Natural killer cell treated with Interleukin-12 subunit alpha and Interleukin-12 subunit beta and Interleukin-15 and Interleukin-18, amount 100 ng/mL, for 72 hours (primary cell): ENCODE measurements around the gene PDCD1. TPM values are rescaled to one million over a fixed set of nuclear protein-coding genes. Genes with fewer than 3 reads are reported as not detected.

Experiments used
- ATAC-seq, 2 donors: fragments of 150-1000 bp; cut with Tn5 transposase in 1 of 2; sonication (Bioruptor Pico), chemical (Tn5 transposase) in 1 of 2; 2 replicates each; pipeline ENCODE4 v1.10.0; 2021
- DNase-seq: peaks from one replicate; pipeline ENCODE4 v3.0.0; 2022; ENCODE audit warnings: low spot score
- H3K27ac Mint-ChIP-seq, 2 donors: 1 replicate in 1 of 2; 2 replicates in 1 of 2; pipeline ENCODE4 v1.8.0; 2022; ENCODE audit warnings: mixed read lengths in 2 of 2, mild to moderate bottlenecking in 1 of 2, moderate library complexity in 1 of 2
- H3K27me3 Mint-ChIP-seq, 2 donors: 1 replicate in 1 of 2; 2 replicates in 1 of 2; pipeline ENCODE4 v1.8.0; 2022; ENCODE audit warnings: mixed read lengths in 2 of 2
- H3K36me3 Mint-ChIP-seq: one replicate; pipeline ENCODE4 v1.8.0; 2022; ENCODE audit warnings: mixed read lengths
- H3K4me1 Mint-ChIP-seq, 2 donors: 1 replicate in 1 of 2; 2 replicates in 1 of 2; pipeline ENCODE4 v1.8.0; 2022; ENCODE audit warnings: low read depth in 2 of 2, mixed read lengths in 2 of 2, mild to moderate bottlenecking in 1 of 2
- H3K4me3 Mint-ChIP-seq: one replicate; pipeline ENCODE4 v1.8.0; 2022; ENCODE audit warnings: mixed read lengths
- H3K9me3 Mint-ChIP-seq: 2 replicates; pipeline ENCODE4 v1.8.0; 2022; ENCODE audit warnings: mixed read lengths
- total RNA-seq, 2 donors: library from RNA; stranded (reverse); gene quantifications; one replicate each; pipeline ENCODE4 v1.2.3, GENCODE V29; 2022

Gene PDCD1
- total RNA-seq, 2 donors from 2014 or later, result 0.78 to 0.89 TPM

DNA sequence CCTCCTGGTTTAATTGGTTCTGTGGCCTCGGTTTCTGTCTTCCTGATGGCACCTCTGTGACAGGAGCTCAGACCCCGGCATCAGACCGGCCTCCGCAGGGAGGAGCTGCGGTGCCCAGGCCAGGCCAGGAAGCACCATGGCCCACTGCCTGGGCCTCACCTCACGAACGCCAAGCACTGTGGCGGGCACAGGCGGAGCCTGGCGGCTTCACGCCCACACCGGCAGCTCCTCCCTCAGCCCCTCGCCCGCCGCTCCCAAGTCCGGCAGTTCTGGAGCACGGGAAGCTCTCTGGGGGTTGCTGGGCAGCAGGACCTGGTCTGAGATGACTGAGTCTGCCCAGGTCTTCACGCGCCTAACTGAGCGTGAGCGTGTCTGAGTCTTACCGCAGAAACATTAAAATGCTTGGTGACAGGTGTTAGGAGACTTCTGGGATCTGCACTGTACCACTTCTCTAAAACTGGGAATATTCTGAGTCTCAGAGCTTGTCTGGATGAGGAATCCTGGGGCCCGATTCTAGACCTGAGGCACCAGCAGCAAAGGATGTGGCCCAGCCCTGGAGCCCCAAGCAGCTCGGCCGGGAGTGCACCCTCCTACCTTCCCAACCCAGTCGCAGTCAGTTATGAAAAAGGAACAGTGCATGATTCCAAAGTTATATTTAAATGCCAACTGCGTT is 32.8 kb upstream of the PDCD1 start:
- H3K9me3 Mint-ChIP-seq, result no peaks in the 10 kb centered on the region
- DNase-seq (no peak), ATAC-seq (no peak)
- H3K27ac Mint-ChIP-seq, result no peak overlapping the region
- no peak overlapping the region for H3K4me3 Mint-ChIP-seq
- no peaks in the 10 kb centered on the region for H3K27me3 Mint-ChIP-seq
- peaks cover 5 to 6% of the 10 kb centered on the region in 2 donors for H3K4me1 Mint-ChIP-seq
- H3K36me3 Mint-ChIP-seq, result no peaks in the 10 kb centered on the region

DNA sequence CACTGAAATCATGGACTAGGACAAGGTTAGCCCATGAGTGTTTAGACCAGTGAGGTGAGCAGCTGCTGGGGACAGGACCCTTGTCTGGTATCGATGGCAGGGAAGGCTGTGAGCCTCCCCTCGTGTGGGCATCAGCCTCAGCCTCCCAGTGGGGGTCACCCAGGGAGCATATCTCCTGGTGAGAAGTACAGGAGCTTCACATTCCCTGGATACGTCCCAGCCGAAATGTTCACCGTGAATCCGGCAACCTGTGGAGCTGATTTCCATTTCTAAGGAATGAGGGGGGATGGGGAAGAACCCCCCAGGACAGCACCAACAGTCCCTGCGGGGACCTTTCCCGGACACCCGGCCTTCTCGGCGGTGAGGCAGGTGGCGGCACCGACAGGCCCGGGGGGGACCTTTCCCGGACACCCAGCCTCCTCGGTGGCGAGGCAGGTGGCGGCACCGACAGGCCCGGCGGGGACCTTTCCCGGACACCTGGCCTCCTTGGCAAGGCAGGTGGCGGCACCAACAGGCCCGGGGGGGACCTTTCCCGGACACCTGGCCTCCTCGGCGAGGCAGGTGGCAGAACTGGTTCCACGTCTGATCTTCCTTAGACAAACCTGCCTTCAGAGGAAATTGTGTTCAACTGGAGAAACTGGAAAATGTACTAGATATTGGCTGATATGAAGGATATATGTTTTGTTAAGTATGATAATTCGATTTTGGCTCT is 32.0 kb upstream of the PDCD1 start:
- Mint-ChIP-seq H3K27ac (no peak overlapping the region), H3K9me3 (no peaks in the 10 kb centered on the region), H3K4me3 (no peak overlapping the region), H3K27me3 (no peaks in the 10 kb centered on the region), H3K4me1 (peaks cover 5 to 6% of the 10 kb centered on the region in 2 donors), H3K36me3 (no peaks in the 10 kb centered on the region)
- ATAC-seq (no peak), DNase-seq (no peak)

- no peak for ATAC-seq
- no peak overlapping the region for H3K27ac Mint-ChIP-seq
- H3K4me3 Mint-ChIP-seq, result no peak overlapping the region
- no peaks in the 10 kb centered on the region for H3K9me3 Mint-ChIP-seq
- H3K27me3 Mint-ChIP-seq, result no peaks in the 10 kb centered on the region
- DNase-seq, result no peak
- H3K4me1 Mint-ChIP-seq, result peaks cover 5 to 6% of the 10 kb centered on the region in 2 donors
- H3K36me3 Mint-ChIP-seq, result no peaks in the 10 kb centered on the region
Measured at GRCh38 chr2:241888641-241889040, 29.9 kb upstream of the PDCD1 start.

DNA sequence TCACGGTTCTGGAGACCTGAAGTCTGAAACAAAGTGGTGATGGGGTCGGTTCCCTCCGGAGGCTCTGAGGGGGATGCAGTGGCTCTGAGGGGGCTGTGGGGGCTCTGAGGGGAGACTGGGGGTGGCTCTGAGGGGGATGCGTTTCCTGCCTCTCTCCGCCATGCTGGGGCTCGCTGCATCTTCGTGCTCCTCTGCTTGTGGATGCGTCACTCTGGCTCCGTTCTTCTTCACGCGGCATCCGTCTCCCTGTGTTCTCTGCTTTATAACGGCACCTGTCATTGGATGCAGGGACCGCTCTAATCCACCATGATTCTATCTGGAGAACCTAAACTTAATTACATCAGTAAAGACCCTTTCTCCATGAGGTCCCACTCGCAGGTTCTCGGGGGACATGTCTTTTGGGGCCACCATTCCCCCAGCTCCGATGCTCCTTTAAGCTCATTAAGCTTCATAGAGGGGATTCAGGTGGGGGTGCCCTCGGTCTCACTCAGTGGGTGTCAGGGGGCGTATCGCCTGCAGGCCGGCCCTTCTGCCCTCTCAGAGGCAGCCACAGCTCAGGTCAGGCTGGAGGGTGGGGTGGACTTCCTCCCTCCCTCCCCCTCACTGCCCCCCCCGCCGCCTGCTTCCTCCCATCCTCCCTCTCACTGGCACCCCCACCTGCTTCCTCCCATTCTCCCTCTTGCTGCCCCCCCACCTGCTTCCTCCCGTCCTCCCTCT is 29.3 kb upstream of the PDCD1 start:
- no peaks in the 10 kb centered on the region for H3K36me3 Mint-ChIP-seq
- peaks cover 5 to 7% of the 10 kb centered on the region in 2 donors for H3K4me1 Mint-ChIP-seq
- H3K27ac Mint-ChIP-seq, result peak overlapping the region in 1 of 2 donors; percentile 45
- no peak for ATAC-seq
- no peaks in the 10 kb centered on the region for H3K9me3 Mint-ChIP-seq
- H3K4me3 Mint-ChIP-seq, result no peak overlapping the region
- no peaks in the 10 kb centered on the region for H3K27me3 Mint-ChIP-seq
- no peak for DNase-seq

GRCh38 chr2:241886840-241887447 is 28.2 kb upstream of the PDCD1 start:
- Mint-ChIP-seq H3K4me1 (peaks cover 13 to 14% of the 10 kb centered on the region in 2 donors), H3K9me3 (no peaks in the 10 kb centered on the region), H3K27me3 (no peaks in the 10 kb centered on the region), H3K36me3 (no peaks in the 10 kb centered on the region), H3K4me3 (no peak overlapping the region), H3K27ac (no peak overlapping the region)
- no peak for ATAC-seq
- DNase-seq, result peak; percentile 50

DNA sequence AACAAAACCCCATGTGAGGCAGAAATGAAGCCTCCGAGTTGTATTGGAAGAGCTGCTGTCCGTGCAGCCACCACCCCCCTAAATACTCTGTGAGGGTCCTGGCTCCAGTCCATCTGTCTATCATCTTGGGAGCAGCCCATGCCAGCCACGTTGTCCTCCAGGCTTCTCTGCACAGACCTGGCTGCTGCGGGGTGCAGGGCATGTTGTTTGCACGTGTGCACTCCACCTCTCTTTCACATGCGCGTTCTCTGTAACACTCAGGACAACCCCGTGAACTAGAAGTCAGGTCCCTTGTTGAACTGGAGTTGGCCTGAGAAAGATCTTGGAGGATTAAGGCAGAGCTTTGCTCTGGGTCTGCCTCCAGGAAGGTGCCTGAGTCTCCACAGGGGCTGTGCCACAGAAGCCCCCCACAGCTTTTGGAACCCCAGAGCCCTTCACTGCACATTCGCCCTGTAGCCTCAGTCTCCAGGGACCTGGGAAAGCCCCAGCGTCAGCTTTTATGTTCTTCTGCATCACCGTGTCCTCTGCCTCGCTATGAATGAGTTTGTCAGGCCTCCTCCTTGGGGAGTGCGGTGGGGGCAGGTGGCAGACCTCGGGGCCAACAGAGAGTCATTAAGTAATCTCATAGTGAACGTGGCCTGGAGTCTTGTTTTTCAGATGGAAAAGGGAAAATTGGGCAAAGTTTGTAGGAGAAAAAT is 27.4 kb upstream of the PDCD1 start:
- H3K27me3 Mint-ChIP-seq, result no peaks in the 10 kb centered on the region
- no peak for ATAC-seq
- DNase-seq, result peak; percentile 54
- no peak overlapping the region for H3K27ac Mint-ChIP-seq
- H3K9me3 Mint-ChIP-seq, result no peaks in the 10 kb centered on the region
- H3K4me1 Mint-ChIP-seq, result peaks cover 20% of the 10 kb centered on the region in 2 donors
- H3K4me3 Mint-ChIP-seq, result no peak overlapping the region
- H3K36me3 Mint-ChIP-seq, result no peaks in the 10 kb centered on the region

- H3K9me3 Mint-ChIP-seq, result no peaks in the 10 kb centered on the region
Measured at GRCh38 chr2:241885291-241885945, 26.7 kb upstream of the PDCD1 start.

DNA sequence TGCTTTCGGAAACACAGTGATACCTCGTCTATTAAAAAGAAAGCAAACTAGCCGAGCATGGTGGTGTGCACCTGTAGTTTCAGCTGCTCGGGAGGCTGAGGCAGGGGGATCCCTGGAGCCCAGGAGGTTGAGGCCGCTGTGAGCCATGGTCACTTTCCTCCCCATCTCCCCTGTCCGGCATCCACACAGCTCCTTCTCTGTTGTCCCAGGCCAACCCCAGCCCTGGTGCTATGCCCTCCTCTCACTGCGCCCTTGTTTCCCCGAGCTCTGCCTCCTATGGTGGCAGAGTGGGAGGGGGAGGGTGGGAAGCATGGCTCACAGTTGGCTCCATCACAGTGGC is 26.2 kb upstream of the PDCD1 start:
- no peak overlapping the region for H3K4me3 Mint-ChIP-seq
- H3K27me3 Mint-ChIP-seq, result no peaks in the 10 kb centered on the region
- peaks cover 23 to 24% of the 10 kb centered on the region in 2 donors for H3K4me1 Mint-ChIP-seq
- no peak for DNase-seq
- no peak for ATAC-seq
- H3K36me3 Mint-ChIP-seq, result no peaks in the 10 kb centered on the region
- no peak overlapping the region for H3K27ac Mint-ChIP-seq
- H3K9me3 Mint-ChIP-seq, result no peaks in the 10 kb centered on the region

More at GRCh38 chr2:241885291-241885945, 26.7 kb upstream of the PDCD1 start:
- ATAC-seq (no peak), DNase-seq (no peak)
- Mint-ChIP-seq H3K4me1 (peaks cover 23 to 24% of the 10 kb centered on the region in 2 donors), H3K36me3 (no peaks in the 10 kb centered on the region), H3K27ac (no peak overlapping the region), H3K4me3 (no peak overlapping the region), H3K27me3 (no peaks in the 10 kb centered on the region)

- ATAC-seq (peak in 1 of 2 donors; percentile 18), DNase-seq (no peak)
- H3K36me3 Mint-ChIP-seq, result no peaks in the 10 kb centered on the region
- peak overlapping the region; percentile 79 to 87 for H3K27ac Mint-ChIP-seq
- peaks cover 18 to 19% of the 10 kb centered on the region in 2 donors for H3K4me1 Mint-ChIP-seq
- H3K27me3 Mint-ChIP-seq, result no peaks in the 10 kb centered on the region
- no peaks in the 10 kb centered on the region for H3K9me3 Mint-ChIP-seq
- peak overlapping the region; percentile 88 for H3K4me3 Mint-ChIP-seq
Measured at GRCh38 chr2:241882091-241882625, 23.5 kb upstream of the PDCD1 start.

DNA sequence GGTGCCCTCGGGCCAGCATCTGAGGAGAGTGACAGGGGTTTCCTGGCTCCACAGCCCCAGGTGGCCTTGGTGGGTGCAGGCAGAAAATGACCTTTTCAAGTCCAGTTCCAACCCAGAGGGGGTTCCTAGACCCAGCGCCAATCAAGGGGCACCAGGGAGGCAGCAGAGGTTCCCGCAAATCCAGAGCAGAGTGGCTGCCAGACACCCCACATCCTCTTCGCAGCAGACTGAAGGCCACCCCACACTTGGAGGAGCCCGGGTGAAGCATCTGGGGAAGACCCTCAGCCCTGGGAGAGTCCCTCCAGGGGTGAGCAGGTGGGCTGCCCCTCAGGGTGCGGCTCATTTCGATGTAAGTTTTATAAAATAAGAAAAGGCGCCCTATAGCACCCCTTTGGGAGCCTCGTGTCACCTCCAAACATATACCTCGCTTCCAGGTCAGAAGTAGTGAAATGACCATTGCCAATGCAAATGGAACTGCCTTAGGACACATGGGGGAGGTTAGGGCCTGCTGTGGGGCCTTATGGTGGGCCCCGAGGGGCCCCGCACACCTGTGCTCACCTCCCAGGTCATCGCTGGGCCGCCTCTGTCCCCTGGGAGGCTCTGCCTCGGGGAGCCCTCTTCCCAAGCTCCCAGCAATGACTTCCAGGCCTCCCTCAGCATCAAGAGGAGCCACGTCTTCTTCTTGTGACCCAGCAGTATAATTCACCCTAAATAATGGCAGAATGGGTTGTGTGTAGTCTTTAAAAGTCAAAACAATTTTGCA is 21.8 kb upstream of the PDCD1 start:
- no peaks in the 10 kb centered on the region for H3K9me3 Mint-ChIP-seq
- DNase-seq (no peak), ATAC-seq (no peak)
- H3K4me3 Mint-ChIP-seq, result peak overlapping the region; percentile 88
- no peaks in the 10 kb centered on the region for H3K36me3 Mint-ChIP-seq
- peak overlapping the region; percentile 79 to 87 for H3K27ac Mint-ChIP-seq
- H3K27me3 Mint-ChIP-seq, result no peaks in the 10 kb centered on the region
- peaks cover 20% of the 10 kb centered on the region in 2 donors for H3K4me1 Mint-ChIP-seq

DNA sequence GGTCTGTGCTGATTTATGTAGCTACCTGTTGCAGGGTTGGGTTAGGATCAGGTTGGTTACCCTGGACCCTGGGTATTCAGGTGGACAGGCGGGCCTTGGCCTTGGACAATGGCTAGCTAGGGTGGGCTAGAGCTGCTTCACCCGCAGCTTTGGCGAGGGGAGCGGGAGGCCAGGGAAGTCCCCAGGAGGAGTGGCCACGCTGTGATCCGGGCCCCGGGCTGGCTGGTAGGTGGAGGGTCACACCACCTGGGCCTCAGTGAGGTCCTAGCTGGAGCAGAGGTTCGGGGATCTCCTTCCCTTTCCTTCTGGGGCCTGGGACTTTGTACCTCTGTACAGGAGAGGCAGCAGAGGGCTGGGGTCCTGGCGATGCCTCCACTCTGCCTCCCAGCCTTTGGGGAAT is 20.6 kb upstream of the PDCD1 start:
- H3K4me3 Mint-ChIP-seq, result no peak overlapping the region

More for the DNA sequence above, 20.6 kb upstream of the PDCD1 start:
- no peak overlapping the region for H3K27ac Mint-ChIP-seq
- no peaks in the 10 kb centered on the region for H3K36me3 Mint-ChIP-seq
- DNase-seq, result no peak
- no peaks in the 10 kb centered on the region for H3K9me3 Mint-ChIP-seq
- ATAC-seq, result no peak
- H3K27me3 Mint-ChIP-seq, result no peaks in the 10 kb centered on the region
- peaks cover 24 to 27% of the 10 kb centered on the region in 2 donors for H3K4me1 Mint-ChIP-seq
